IPS-18c (cell line): Measurements from ENCODE around the gene CREBZF.
"Not testable (repeated sequence)": the region's sequence is repeated elsewhere in the genome, so short reads cannot be mapped to it uniquely, and the experiment has no call there.

Experiments used
- H3K4me3 ChIP-seq: 2 replicates; pipeline ENCODE4 v1.7.0; 2013; ENCODE audit warnings: low read depth, mild to moderate bottlenecking, low read length, moderate library complexity; ENCODE audit not compliant: insufficient read depth
- H3K9me3 ChIP-seq: one replicate; pipeline ENCODE4 v1.6.1; 2013; ENCODE audit warnings: mild to moderate bottlenecking, low read length, moderate library complexity; ENCODE audit not compliant: control insufficient read depth, insufficient read depth

Gene CREBZF

DNA sequence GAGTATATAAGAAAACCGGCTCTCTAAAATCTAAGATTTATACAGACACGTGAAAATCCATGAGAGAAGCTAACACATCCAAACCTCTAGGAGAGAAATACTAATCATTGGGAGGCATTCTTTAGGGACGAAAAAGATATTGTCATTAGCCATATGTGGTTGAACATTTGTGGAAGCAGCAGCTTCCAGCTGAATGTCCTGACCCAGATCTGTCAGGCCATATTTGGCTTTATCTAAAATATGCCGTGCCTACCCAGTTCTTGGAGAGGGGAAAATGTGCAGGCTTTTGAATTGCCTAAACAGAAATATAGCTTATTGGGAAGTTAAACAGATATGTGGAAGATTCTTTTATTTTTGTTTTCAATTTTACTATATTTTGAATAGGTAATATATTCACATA is 14.6 kb upstream of the CREBZF start:
- H3K4me3 ChIP-seq, result no peak overlapping the region

GRCh38 chr11:85673393-85673792 is 8.5 kb upstream of the CREBZF start:
- Histone ChIP-seq H3K4me3 (no peak overlapping the region), H3K9me3 (peaks cover 2% of the 10 kb centered on the region)

More for the DNA sequence above, 14.6 kb upstream of the CREBZF start:
- peaks cover 2% of the 10 kb centered on the region for H3K9me3 ChIP-seq

DNA sequence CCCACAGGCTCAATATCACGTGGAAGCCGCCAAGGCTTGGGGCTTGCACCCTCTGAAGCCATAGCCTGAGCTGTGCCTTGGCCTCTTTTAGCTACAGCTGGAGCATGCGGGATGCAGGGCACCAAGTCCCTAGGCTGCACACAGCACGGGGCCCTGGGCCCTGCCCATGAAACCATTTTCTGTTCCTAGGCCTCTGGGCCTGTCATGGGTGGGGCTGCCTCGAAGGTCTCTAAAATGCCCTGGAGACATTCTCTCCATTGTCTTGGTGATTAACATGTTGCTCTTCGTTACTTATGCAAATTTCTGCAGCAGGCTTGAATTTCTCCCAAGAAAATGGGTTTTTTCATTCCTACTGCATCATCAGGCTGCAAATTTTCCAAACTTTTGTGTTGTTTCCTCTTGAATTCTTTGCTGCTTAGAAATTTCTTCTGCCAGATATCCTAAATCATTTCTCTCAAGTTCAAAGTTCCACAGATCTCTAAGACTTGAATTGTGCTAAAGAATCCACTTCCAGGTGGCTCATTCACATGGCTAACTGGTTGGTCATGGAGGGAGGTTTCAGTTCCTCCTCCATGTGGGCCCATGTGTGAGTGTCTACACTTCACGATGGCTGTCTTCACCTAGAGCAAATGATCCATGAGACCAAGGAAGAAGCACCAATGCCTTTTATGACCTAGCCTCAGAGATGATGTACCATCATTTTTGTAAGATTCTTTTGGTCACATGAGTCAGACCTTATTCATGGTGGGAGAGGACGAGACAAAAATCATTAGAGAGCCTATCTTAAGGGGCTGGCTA is 7.4 kb upstream of the CREBZF start:
- Histone ChIP-seq H3K9me3 (peaks cover 2% of the 10 kb centered on the region), H3K4me3 (no peak overlapping the region)

- H3K4me3 ChIP-seq, H3K9me3 ChIP-seq: not testable (repeated sequence)
These were observed 6.2 kb upstream of the CREBZF start for GRCh38 chr11:85670949-85671663.

DNA sequence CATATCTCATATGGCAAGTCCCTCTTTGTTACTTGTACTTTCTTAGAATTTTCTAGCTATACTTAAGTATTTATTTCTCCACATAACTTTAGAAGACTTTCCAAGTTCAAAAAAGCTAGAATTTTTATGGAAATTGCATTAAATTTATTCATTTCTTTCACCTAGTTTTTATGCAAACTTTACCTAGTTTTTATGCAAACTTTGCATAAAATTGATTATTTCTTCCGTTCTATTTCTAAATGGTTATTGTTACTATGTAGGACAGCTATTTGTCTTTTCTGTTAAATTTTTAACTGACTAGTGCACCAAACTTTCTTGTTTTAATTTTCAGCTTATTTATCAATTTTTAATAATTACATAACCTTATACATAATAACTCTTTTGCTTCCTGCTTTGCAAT is 3.2 kb upstream of the CREBZF start:
- Histone ChIP-seq H3K4me3 (no peak overlapping the region), H3K9me3 (no peaks in the 10 kb centered on the region)

DNA sequence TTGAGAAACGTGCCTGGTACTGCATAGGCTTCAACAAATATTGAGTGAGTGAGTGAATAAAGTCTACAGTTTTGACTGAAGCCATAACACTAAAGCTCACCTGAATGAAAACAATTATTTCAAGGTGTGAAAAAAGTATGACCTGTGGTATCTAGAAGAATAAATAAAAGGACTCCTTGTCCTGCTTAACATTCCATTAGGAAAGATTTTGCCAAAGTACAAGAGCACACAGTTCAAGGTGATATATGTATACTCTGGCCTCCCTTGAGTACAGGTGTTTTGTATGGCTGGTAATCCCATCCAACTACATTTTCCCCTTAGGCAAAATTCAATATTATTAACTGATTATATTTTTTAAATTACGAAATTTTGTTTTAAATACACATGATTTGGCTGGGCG is 1.8 kb upstream of the CREBZF start:
- Histone ChIP-seq H3K4me3 (no peak overlapping the region), H3K9me3 (no peaks in the 10 kb centered on the region)

- Histone ChIP-seq H3K9me3 (no peaks in the 10 kb centered on the region), H3K4me3 (no peak overlapping the region)
These were observed 804 bp upstream of the CREBZF start for GRCh38 chr11:85665733-85666132.

DNA sequence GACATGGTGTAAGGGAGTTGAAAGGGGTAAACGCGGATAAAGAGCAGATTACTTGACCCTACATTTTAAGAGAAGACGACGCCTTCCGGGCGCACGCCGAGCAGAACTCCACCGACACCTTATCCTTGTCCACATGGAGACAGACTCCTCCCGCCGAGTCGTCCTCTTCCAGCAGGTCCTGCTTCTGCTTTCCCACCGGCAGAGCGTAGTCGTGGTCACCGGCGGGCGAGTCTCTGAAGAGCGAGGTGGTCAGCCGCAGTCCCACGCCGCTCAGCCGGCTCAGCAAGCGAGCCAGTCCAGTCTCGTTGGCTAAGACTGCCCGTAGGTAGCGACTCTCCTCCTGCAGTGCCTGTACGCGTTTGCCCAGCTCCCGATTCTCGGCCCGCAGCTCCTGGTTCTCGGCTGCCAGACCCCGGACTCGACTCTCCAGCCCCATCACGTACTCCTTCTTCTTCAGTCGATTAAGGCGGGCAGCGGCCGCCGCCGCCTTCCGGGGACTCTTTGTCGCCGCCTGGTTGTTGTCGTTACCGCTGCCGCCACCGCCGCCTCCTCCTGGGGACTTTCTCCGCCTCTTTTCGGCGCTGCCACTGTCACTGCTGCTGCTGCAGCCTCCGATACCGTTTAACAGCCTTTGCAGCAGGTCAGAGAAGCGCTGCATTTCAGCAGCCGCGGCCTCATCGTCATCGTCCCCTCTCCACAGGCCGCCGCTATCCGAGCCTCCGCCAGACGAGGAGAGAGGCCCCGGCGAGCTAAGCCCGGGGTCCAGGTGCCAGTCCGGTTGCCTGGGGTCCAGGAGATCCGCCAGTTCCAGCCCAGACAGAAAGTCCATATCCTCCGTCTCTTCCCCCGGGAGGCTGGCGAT is 945 bp downstream of the CREBZF start:
- H3K4me3 ChIP-seq, result peak overlapping the region; percentile 97

DNA sequence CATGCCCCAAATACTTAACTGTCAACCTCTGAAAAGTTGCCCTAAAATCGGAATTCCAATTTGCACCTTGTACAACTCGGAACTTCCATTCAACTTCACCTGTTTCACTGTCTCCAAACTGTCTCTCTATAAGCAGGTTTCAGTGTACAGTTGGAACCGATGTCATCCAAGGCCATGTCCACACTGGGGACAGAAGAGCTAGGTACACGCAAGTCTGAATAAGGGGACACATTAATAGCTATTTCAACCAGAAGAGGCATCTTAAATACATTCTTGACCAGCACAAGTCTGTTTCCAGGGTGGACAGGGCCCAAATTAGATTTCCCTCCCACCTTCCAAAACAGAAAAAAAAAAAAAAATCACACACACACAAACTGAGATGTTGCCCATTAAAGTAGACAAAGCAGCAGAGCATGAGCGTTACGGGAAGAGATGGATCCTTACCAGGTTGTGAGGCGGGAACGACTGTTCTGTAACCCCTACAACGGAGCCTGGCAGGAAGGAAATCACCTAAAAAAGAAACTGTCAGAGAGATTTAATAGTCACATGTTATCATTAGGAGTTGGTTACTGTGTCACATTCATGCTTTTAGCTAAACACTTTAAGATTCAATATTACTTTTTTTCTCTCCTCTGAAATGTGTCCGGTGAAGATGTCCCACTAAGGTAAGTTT is 1.7 kb downstream of the CREBZF start:
- no peaks in the 10 kb centered on the region for H3K9me3 ChIP-seq
- peak overlapping the region; percentile 97 for H3K4me3 ChIP-seq

More for the DNA sequence above, 945 bp downstream of the CREBZF start:
- H3K9me3 ChIP-seq, result no peaks in the 10 kb centered on the region

- Histone ChIP-seq H3K4me3 (peak overlapping the region; percentile 17), H3K9me3 (no peaks in the 10 kb centered on the region)
These were observed 2.8 kb downstream of the CREBZF start for GRCh38 chr11:85661972-85662664.

GRCh38 chr11:85658180-85658579 is 6.7 kb downstream of the CREBZF start:
- Histone ChIP-seq H3K4me3 (no peak overlapping the region), H3K9me3 (no peaks in the 10 kb centered on the region)

- Histone ChIP-seq H3K9me3 (no peaks in the 10 kb centered on the region), H3K4me3 (no peak overlapping the region)
These were observed 8.2 kb downstream of the CREBZF start for GRCh38 chr11:85656777-85657176.

DNA sequence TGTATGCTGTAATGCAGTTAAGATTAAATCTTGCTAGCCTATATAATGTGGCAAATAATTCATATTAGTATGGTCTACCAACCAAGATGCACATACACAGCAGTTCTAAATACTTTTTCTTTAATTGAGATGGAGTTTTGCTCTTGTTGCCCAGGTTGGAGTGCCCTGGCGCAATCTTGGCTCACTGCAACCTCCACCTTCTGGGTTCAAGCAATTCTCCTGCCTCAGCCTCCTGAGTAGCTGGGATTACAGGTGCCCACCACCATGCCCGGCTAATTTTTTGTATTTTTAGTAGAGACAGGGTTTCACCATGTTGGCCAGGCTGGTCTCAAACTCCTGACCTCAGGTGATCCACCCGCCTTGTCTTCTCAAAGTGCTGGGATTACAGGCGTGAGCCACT is 10.6 kb downstream of the CREBZF start:
- H3K9me3 ChIP-seq, H3K4me3 ChIP-seq: not testable (repeated sequence)

- Histone ChIP-seq H3K4me3 (no peak overlapping the region), H3K9me3 (no peaks in the 10 kb centered on the region)
These were observed 12.0 kb downstream of the CREBZF start for GRCh38 chr11:85652786-85653447.

GRCh38 chr11:85651118-85651517 is 13.8 kb downstream of the CREBZF start:
- no peak overlapping the region for H3K4me3 ChIP-seq
- no peaks in the 10 kb centered on the region for H3K9me3 ChIP-seq

GRCh38 chr11:85647604-85648299 is 17.2 kb downstream of the CREBZF start, which contains the start of gene TMEM126A:
Gene TMEM126A, plus strand, starts transcription at chr11:85647967. Its CDS starts 2,289 bp downstream, at chr11:85650256.
- Histone ChIP-seq H3K9me3 (no peaks in the 10 kb centered on the region), H3K4me3 (peak within 1 kb of the TSS; percentile 77)
